ENCODE data around the gene ACKR1.
A peak's percentile ranks its signal among the peaks of the same experiment; 100 is the strongest.

The ACKR1 gene

DNA sequence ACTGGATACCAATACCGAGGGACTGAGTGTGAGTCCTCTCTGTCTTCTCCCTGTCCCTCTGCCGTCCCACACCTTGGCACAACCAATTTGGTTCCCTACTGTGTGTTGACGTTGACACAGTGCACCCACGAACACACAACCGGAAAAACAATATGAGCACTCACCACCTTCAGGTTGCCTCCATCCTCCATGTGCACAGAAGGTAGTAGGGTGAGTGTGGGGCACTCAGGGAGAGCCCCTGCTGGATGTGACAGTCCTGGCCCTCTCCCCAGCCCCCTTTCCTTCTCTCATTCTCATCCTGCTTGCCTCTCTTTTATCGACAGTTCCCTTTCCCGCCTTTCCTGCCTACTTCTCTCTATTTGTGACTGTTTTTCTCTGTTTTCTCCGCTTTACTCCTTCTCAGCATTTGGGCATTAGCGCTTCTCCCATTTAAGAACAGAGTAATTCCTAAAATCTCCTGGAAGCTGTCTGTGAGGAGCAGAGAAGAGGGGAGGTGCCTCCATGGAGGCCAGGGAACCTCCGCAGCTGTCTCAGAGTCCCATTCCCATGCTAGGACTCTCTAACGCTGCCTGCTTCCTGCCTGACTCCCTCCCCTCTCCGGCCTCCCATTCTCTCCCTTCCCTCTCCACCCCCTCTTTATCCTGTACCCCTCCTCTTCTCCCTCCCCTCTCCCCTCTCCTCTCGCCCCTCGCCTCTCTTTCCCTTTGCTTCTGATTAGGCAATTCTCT lies 16.9 kb upstream of the ACKR1 start:
- DNase-seq (ENCODE audit: low read depth) = no peak

DNA sequence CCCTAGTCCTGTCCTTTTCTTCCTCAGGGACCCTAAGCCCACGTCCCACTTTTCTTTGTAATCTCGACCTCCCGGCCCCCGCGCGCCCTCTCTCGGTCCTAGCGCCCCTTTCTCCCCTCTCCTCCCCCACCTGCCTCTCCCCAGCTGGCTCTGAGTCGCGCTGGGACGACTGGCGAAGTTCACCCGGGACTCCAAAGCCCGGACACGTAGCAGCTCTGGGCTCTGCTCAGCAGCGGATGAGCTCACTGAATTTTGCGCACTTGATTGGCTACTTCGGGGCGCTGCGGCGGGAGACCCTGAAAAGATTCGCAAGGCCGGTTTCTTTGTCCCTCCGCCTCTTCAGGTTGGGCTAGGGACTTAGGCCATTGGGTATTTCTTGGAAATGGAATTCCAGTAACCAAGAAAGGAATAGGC lies 16.3 kb upstream of the ACKR1 start:
- no peak for DNase-seq (ENCODE audit: low read depth)

DNA sequence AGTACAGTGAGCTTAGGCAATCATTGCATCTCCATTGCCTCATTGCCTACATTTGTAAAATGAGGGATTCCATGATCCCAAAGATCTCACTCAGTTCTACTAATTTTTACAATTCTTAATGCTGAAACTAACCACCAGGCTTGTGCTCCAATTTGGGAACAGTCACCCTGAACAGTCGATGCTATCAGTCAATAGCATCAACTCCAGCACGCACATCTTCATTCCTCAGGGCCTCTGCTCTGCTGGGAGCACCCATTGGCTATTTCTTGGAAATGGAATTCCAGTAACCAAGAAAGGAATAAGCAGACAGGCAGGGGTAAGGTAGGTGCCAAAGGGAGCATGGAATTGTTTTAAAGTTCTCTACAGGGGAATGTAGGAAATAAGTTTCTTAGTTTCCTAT lies 14.2 kb upstream of the ACKR1 start:
- DNase-seq (ENCODE audit: low read depth) = no peak

DNA sequence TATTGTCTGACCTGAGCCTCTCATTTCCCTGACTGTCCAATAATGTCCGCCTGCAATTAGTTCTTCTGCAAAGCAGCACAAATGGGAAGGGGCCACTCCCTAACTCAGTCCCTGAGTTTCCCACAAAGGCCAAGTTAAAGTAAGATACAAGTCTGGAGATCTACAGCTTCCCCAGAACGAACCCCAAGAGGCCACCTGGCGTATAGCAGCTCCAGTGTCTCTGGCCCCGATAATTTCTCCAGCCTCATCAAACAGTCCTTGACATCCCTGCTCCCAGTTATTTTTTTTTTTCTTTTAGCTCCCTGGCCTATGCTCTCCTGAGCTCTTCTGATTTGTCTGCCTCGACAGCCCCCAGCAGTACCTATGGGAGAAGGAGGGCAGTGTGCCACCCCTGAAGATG lies 8.1 kb upstream of the ACKR1 start:
- no peak for DNase-seq (ENCODE audit: low read depth)

DNA sequence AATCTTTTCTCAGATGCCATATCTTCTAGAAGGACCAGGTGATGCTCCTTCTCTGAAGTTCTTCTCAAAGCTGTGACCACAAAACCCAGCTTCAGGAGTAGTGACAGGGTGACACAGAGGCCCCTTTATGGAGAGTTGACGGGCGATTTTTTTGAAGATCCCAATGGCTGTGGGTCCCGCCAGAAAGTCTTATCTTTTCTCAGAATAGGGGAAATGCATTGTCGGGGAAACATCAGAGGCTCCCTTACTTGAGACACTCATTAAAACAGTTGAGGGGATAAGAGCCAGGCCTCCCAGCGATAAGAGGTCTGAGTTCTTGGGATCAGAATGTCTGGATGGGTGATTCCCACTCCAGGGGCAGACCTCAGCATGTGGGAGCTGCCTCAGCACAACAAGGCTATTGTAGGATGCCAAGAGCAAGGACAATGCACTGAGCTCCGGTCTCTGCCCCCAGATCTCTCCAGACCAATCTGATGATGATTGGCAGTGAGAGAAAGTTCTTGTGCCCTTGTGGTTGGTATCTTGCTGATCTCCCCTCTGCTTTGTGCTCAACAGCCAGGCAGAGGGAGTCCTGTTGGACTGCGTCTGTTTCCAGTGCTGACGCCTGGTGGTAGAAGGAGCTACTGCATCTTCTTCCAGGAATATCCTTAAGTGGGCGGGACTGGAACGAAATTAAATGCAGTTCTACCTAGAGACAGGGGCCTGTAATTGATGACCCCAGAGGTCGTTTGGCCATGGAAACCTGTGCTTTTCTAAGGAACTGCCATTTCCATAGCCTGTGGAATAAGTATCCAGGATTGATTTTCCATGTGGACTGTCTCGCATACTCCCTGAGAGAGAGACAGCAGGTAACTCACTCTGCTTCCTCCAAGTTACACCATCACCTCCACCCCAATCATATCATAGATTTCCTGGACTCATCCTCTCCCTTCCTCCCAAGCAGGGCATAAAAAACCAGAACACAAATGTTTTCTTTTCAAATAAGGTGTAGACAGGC lies 6.8 kb upstream of the ACKR1 start:
- DNase-seq (ENCODE audit: low read depth) = peak; percentile 9

DNA sequence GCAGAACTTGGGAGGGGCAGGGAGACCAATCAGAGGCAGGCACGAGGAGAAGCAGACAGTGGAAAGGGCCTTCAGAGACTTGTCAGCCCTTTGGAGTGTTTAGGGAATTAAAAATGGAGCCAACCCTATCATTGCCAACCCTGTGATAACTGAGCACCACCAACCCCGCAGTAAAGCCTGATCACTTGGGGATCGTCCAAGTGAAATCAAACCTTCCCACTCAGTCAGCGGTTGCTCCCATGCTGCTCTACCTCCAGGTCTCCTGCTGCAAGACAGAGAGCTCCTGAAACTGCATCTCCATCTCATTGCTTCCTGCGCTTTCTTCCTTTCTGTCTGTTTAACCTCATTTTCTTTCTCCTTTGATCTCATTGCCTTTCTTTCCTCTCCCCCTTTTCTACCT lies 4.8 kb upstream of the ACKR1 start:
- DNase-seq (ENCODE audit: low read depth) = no peak

DNA sequence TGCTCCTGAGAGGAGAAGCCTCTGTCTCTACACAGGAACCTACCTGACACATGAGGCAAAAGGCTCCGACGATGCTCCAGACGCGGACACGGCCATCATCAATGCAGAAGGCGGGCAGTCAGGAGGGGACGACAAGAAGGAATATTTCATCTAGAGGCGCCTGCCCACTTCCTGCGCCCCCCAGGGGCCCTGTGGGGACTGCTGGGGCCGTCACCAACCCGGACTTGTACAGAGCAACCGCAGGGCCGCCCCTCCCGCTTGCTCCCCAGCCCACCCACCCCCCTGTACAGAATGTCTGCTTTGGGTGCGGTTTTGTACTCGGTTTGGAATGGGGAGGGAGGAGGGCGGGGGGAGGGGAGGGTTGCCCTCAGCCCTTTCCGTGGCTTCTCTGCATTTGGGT lies 3.9 kb upstream of the ACKR1 start:
- no peak for DNase-seq (ENCODE audit: low read depth)

DNA sequence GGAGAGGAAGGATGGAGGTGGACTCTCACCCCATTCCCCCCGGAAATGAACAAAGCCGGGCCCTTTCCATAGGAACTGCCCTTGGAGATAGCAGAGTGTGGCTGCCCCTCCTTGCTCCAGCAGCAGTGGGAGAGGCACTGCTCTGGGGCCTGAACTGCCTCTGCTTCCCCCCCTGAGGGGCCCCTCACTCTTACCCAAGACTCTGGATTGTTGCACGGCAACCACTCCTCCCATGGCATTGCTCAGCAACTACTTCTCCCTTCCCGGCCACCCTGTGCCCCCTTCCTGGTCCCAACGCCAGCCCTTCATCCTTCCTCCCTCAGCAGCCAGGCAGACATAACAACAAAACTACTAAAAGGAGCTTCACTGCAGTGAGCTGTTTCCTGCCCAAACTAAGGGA lies 3.0 kb upstream of the ACKR1 start:
- DNase-seq (ENCODE audit: low read depth) = no peak

DNA sequence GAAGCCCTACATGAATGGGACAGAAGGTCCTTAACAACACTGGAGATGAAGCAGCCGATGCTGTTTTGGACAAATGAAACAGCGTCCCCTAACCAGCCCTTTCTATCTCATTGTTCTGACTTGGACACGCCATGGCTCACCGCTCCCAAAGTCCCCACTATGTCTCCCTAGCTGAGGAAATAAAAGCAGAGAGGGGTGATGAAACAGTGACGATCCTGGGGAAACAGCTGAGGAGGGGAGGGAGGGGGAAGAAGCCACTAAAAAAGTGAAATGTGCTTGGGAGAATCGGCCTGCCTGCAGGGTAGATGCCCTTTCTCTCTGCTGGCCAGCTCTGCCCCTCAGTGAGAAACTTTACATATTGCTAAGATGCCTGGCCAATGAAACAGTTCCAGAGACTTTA lies 1.1 kb upstream of the ACKR1 start:
- no peak for DNase-seq (ENCODE audit: low read depth)

DNA sequence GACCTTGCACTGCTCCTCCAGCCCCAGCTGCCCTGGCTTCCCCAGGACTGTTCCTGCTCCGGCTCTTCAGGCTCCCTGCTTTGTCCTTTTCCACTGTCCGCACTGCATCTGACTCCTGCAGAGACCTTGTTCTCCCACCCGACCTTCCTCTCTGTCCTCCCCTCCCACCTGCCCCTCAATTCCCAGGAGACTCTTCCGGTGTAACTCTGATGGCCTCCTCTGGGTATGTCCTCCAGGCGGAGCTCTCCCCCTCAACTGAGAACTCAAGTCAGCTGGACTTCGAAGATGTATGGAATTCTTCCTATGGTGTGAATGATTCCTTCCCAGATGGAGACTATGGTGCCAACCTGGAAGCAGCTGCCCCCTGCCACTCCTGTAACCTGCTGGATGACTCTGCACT lies 550 bp downstream of the ACKR1 start:
- no peak for DNase-seq (ENCODE audit: low read depth)

DNA sequence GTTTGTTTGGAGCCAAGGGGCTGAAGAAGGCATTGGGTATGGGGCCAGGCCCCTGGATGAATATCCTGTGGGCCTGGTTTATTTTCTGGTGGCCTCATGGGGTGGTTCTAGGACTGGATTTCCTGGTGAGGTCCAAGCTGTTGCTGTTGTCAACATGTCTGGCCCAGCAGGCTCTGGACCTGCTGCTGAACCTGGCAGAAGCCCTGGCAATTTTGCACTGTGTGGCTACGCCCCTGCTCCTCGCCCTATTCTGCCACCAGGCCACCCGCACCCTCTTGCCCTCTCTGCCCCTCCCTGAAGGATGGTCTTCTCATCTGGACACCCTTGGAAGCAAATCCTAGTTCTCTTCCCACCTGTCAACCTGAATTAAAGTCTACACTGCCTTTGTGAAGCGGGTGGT lies 1.4 kb downstream of the ACKR1 start:
- DNase-seq (ENCODE audit: low read depth) = no peak

DNA sequence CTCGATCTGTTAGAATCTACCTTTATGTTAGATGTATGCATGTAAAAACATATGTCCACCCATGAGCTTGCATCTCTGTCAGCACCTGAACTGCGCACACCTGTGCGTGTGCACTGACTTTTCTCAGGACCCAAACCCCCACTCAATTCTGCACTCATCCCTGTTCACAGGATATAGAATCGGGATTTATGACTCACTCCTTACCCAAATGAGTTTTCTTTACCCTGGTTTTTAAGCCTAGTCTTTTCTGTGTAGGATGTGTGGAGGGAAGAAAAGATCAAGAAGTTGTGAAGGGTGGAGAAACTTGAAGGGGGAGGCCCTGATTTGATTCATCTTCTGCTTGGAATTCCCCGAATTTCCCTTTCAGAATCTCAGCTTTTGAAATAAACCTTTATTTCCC lies 2.4 kb downstream of the ACKR1 start:
- DNase-seq (ENCODE audit: low read depth) = no peak

DNA sequence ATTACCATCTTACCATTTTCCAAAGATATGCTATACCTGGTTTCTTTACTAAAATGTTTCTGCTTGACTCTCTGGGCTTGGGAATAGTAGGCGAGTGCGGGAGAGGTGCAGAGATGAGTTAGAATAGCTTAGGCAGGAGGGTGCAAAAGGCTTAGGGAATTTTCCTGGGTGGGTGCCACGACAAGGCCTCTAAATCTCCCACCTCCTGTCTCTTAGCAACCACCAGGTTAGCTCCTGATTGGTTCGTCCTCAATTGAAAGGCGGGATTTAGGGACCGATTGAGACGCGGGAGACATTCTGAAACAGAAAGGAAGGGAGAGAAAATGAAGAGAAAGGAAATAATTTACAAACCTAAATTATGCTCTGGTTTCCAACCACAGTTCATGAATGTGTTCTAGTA lies 3.1 kb downstream of the ACKR1 start:
- no peak for DNase-seq (ENCODE audit: low read depth)

DNA sequence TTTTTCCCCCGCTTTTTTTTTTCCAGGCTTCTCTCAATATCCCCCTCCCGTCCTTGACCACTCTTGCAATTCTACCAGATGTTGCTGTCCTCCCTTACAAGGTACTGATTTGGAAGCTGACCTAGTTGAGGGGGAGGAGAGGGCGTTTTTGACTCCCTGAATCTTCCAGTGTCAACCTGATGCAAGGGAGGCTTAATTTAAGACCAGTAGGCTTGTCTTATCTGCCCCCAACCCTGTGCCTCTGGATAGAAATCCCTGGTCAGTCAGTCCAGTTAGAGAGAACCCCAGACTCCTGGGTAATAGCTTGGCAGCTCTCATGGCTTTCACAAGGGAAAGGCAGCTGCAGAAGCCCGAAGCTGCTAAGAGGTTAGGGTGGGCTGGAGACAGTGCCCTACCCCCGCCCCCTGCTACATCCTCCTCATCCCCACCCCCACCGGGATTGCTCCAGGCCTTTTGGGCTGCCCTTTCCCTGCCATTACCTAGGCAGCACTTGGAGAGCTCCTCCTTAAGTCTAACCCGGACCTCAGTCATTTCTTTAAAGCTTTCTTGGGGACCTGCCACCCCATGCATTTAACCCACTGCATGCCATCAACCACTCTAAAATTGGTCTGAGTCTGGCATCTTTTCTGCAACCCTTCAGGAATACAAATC lies 3.6 kb downstream of the ACKR1 start:
- DNase-seq (ENCODE audit: low read depth) = no peak

DNA sequence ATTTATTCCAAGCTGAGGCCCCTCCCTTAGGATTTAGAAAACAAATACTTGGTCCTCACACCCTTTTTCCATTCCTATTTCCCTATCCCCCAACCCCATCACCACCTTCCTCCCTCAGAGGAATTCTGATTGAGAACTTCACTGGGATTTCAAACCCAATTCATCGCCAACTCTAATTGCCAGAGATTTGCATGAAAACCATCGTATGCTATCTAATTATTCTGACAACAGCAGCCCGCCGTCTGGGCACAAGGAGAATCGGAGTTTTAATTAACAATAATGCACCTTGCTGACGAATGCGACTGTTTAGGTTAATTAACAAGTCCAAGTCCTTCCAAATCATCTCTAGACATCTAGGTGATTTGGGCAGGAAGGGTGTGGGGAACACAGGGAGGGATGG lies 4.4 kb downstream of the ACKR1 start:
- no peak for DNase-seq (ENCODE audit: low read depth)

DNA sequence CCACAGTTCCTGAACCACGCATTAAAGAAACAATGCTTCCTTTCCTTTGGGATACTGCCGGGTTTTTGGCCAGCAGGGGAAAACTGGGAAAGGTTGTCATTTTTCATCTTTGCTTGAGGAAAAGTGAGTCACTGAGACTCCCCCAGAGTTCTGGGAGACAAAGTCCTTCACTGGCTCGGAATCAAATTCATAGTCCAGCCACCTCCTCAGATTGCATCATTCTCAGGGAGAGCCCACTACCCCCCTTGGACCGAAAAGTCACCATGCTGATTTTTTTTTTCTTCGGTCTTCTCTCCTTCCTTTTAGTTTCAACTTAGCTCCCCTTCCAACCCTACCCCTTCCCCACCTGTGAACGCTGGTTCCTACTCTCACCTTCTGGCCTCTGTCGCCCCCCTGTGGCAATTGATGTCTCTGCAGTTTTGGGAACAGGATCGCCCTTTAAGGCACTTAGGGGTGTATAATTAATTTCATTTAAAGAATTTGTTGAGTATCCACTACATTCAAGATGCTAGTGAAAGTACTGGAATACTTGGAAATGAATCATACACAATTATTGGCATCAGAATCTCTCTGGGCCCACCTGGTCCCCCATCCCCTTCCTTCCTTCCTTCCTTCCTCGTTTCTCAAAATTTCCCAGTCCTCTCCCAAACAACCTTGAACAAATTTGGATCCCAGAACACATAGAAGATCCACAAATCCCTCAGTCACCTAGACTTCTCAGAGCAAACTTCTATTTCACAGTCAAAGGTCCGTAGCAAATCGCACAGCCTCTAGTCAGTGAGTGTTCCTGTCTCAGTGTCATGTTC lies 6.9 kb downstream of the ACKR1 start:
- DNase-seq (ENCODE audit: low read depth) = peak; percentile 18

DNA sequence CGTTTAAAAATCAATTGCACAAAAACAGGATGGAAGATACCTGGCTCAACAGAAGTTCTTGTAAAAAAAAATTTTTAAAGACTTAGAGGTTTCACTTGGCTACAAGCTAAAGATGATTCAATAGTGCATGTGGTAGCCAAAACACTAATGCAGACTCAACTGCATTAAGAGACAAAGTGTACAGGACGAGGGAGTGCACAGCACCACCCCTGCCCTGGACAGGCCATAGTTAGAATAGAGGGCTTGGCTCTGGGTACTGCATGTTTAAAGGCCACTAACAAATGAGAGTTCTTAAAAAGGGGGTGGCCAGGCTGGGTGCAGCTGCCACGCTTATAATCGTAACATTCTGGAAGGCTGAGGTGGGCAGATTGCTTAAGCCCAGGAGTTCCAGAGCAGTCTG lies 7.9 kb downstream of the ACKR1 start:
- no peak for DNase-seq (ENCODE audit: low read depth)

DNA sequence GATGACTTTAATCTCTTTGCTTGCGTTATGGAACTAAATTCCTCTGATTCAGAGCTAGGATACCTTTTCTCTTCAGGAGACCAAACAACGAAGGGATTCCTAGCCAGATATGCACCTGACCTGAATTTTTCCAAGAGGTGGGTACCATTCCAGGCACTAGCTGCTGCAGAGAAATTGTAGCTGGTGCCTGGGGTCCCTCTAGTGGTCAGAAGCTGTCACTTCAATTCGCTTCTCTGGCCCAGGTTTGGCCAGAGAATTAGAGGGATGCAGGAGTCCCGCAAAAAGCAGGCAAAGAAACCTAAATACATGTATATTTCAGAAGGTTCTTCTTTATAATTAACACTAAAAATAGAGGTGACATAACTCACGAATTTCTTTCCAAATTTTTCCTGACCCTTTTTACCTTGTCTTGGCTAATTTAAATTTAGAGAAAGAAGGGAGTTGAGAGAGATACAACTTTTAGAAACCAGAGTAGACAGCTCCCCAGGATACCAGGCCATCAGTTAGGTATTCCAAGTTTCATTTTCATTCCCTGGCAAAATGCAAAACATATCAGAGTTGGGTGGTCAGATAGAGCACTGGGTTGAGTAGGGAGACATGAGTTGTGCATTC lies 9.6 kb downstream of the ACKR1 start:
- DNase-seq (ENCODE audit: low read depth) = peak; percentile 13

DNA sequence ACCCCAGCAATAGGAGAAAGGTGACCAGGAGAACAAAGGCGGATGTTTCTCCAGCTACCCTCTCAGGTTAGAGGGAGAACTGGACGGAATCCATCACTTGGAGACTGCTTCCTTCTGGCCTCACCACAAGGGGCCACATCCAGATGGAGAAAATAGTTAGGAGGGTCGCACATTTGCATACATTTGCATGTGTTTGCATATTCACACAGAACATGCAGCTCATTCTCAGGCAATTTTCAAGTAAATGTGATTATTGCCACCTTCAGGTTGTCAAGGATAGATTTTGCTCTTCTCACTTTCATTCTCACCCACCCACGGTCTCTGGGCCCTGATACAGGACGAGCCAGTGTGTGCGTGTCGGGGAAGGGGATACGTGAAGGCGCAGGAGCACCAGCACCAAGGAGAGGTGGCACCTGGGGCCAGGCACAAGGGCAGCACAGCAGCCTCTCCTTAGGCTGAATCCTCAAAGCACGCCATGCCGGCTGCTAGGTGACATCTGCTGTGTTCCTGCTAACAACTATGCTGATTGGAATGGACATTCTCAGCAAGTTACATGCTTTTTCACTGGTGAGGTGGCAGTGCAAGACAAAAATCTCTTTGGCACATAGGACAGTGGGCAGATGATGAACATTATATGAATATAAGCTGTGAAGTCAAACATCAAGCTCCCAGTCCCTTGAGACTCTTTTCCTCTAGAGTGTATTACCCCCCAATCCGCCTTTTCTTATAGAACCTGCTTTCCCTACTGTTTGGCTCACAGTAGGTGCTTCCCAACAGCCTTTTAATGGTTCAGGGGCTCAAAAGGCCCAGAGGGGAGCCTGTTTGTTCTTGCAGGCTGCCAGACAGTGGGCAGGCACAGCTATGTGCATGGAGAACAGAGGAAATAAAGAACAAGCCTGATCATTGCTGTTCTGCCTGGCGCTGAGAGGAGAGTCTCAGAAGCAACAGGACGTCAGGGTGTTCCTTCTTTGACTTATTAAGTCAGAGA lies 14.3 kb downstream of the ACKR1 start:
- DNase-seq (ENCODE audit: low read depth) = no peak

Data from T follicular helper cell (primary cell).